ENCODE results near the gene JPH2.
A peak's percentile ranks its signal among the peaks of the same experiment; 100 is the strongest.

JPH2 gene

GRCh38 chr20:44115762-44116644 lies 71.0 kb downstream of the JPH2 start:
- TF ChIP-seq EZH2 (optimal IDR thresholded peaks at IDR 0.05; ENCODE audit: low read depth, low read length) (no peak), EZH2phosphoT487 (IDR thresholded peaks at IDR 0.05; ENCODE audit: low read length) (no peak), CTCF (IDR thresholded peaks at IDR 0.05; ENCODE audit: low read length) (no peak)
- peak overlapping the region; percentile 41; the same call in 1 of the 2 replicates for H2AFZ ChIP-seq (ENCODE audit: low read length)
- H4K20me1 ChIP-seq (ENCODE audit: insufficient read depth, low read length), result no peaks in the 10 kb centered on the region
- no peaks in the 10 kb centered on the region; the same call in 1 of the 2 replicates for H3K27me3 ChIP-seq (replicated peaks; ENCODE audit: insufficient read depth, low read length)
- no peaks in the 10 kb centered on the region for H3K9me2 ChIP-seq (replicated peaks; ENCODE audit: insufficient read depth, low read length)
- H3K4me1 ChIP-seq (ENCODE audit: low read length), result no peaks in the 10 kb centered on the region
- no peak overlapping the region for H3K9ac ChIP-seq (ENCODE audit: low read length)
- H3K27ac ChIP-seq (ENCODE audit: low read length), result no peak overlapping the region
- H3K9me3 ChIP-seq (replicated peaks; ENCODE audit: insufficient read depth, low read length), result no peaks in the 10 kb centered on the region
- no peaks in the 10 kb centered on the region for H3K79me2 ChIP-seq (ENCODE audit: low read length)
- no peaks in the 10 kb centered on the region for H3F3A ChIP-seq (ENCODE audit: insufficient read depth, low read length)
- no peaks in the 10 kb centered on the region for H3K36me3 ChIP-seq (replicated peaks; ENCODE audit: insufficient read depth, low read length)
- H3K4me2 ChIP-seq (ENCODE audit: low read depth, low read length), result peak overlapping the region; percentile 23
- no peak overlapping the region for H3K4me3 ChIP-seq (ENCODE audit: low read length)
- DNase-seq, result no peak

- Histone ChIP-seq H3K9ac (ENCODE audit: low read length) (no peak overlapping the region), H3K9me2 (replicated peaks; ENCODE audit: insufficient read depth, low read length) (no peaks in the 10 kb centered on the region), H3K27me3 (replicated peaks; ENCODE audit: insufficient read depth, low read length) (no peaks in the 10 kb centered on the region; the same call in 1 of the 2 replicates), H3K79me2 (ENCODE audit: low read length) (no peaks in the 10 kb centered on the region), H3K9me3 (replicated peaks; ENCODE audit: insufficient read depth, low read length) (no peaks in the 10 kb centered on the region), H3K27ac (ENCODE audit: low read length) (no peak overlapping the region), H3F3A (ENCODE audit: insufficient read depth, low read length) (no peaks in the 10 kb centered on the region), H3K4me1 (ENCODE audit: low read length) (no peaks in the 10 kb centered on the region), H3K36me3 (replicated peaks; ENCODE audit: insufficient read depth, low read length) (no peaks in the 10 kb centered on the region), H4K20me1 (ENCODE audit: insufficient read depth, low read length) (no peaks in the 10 kb centered on the region), H3K4me3 (ENCODE audit: low read length) (no peak overlapping the region), H2AFZ (ENCODE audit: low read length) (no peak overlapping the region), H3K4me2 (ENCODE audit: low read depth, low read length) (no peak overlapping the region)
- TF ChIP-seq CTCF (IDR thresholded peaks at IDR 0.05; ENCODE audit: low read length) (no peak), EZH2phosphoT487 (IDR thresholded peaks at IDR 0.05; ENCODE audit: low read length) (no peak), EZH2 (optimal IDR thresholded peaks at IDR 0.05; ENCODE audit: low read depth, low read length) (no peak)
- DNase-seq, result no peak
Measured at GRCh38 chr20:44115181-44115580, 71.8 kb downstream of the JPH2 start.

- H3K9ac ChIP-seq (ENCODE audit: low read length), result no peak overlapping the region
- no peaks in the 10 kb centered on the region; the same call in 1 of the 2 replicates for H3K27me3 ChIP-seq (replicated peaks; ENCODE audit: insufficient read depth, low read length)
- no peaks in the 10 kb centered on the region for H4K20me1 ChIP-seq (ENCODE audit: insufficient read depth, low read length)
- H3K4me2 ChIP-seq (ENCODE audit: low read depth, low read length), result no peak overlapping the region
- no peaks in the 10 kb centered on the region for H3F3A ChIP-seq (ENCODE audit: insufficient read depth, low read length)
- no peaks in the 10 kb centered on the region for H3K9me2 ChIP-seq (replicated peaks; ENCODE audit: insufficient read depth, low read length)
- no peaks in the 10 kb centered on the region for H3K36me3 ChIP-seq (replicated peaks; ENCODE audit: insufficient read depth, low read length)
- no peaks in the 10 kb centered on the region for H3K79me2 ChIP-seq (ENCODE audit: low read length)
- no peak overlapping the region for H3K27ac ChIP-seq (ENCODE audit: low read length)
- no peaks in the 10 kb centered on the region for H3K4me1 ChIP-seq (ENCODE audit: low read length)
- no peak overlapping the region for H2AFZ ChIP-seq (ENCODE audit: low read length)
- no peaks in the 10 kb centered on the region for H3K9me3 ChIP-seq (replicated peaks; ENCODE audit: insufficient read depth, low read length)
- no peak overlapping the region for H3K4me3 ChIP-seq (ENCODE audit: low read length)
- no peak for DNase-seq
- TF ChIP-seq EZH2 (optimal IDR thresholded peaks at IDR 0.05; ENCODE audit: low read depth, low read length) (no peak), EZH2phosphoT487 (IDR thresholded peaks at IDR 0.05; ENCODE audit: low read length) (no peak), CTCF (IDR thresholded peaks at IDR 0.05; ENCODE audit: low read length) (no peak)
Measured at GRCh38 chr20:44113618-44114376, 73.2 kb downstream of the JPH2 start.
